GF-D8 (cell line): ENCODE data around the gene TAF8.
A peak's percentile ranks its signal among the peaks of the same experiment; 100 is the strongest.
"Not testable (repeated sequence)": the region's sequence is repeated elsewhere in the genome, so short reads cannot be mapped to it uniquely, and the experiment has no call there.

Experiments used
- DNase-seq: peaks from one replicate; lab custom pipeline; 2025; lab: John Stamatoyannopoulos, UW

The TAF8 gene

DNA sequence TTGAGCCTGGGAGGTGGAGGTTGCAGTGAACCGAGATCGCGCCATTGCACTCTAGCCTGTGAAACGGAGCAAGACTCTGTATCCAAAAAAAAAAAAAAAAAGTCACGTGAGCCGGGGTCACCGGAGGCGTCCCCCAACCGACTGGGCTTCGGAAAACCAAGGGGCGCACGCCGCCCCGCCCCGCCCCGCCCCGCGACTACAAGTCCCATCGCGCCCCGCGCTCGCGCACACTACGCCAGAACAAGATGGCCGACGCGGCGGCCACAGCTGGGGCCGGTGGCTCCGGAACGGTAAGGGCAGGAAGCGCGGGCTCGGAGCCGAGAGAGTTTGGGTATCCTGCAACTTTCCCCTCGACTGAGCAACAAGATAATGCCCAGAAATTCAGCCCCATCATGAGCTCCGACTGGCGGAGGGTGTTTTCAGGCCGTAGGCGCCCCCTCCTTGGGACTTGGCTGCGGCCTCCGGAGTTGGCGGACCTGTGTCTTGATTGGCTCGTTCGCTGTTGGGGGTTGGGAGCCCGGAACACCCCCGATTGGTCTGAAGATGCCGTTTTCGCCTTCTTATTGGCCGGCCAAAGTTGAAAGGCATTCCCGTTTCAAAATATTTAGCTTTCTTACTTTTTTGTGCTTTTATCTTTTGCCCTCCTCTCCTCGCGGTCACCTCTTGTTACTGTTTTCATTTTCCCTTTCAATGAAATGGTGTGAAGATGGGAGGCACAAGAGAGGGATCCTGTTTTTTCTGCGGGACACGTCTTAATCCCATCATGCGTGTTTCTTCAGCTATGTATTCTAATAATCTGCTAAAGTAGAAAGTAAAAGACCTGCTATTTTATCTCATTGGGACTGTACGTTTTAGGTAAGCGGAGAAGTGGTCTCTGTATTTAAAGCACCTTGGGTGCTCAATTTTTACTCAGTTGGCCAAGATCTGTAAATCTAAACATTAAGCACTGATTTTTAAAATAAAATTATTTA lies at the start of gene TAF8:
TAF8 (plus strand) TSS at position 228 of the 971 bp plus-strand sequence; CDS start at position 246, 18 bp downstream.
- DNase-seq = peak; percentile 64

DNA sequence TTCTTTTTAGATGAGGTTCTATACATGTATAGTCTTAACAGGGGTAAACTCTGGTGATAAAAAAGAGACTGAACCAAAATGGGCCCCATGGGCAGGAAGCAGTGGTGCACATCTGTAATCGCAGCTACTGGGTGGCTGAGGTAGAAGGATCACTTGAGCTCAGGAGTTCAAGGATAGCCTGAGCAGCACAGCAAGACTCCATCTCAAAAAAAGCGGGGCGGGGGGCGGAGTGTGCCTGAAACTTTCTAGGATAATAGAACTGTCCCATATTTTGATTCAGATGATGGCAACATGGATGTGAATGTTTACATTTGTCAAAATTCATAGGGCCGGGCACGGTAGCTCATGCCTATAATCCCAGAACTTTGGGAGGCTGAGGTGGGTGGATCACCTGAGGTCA lies 48.8 kb upstream of the TAF8 start:
- DNase-seq = no peak

GRCh38 chr6:42003658-42004057 lies 46.7 kb upstream of the TAF8 start:
- not testable (repeated sequence) for DNase-seq

DNA sequence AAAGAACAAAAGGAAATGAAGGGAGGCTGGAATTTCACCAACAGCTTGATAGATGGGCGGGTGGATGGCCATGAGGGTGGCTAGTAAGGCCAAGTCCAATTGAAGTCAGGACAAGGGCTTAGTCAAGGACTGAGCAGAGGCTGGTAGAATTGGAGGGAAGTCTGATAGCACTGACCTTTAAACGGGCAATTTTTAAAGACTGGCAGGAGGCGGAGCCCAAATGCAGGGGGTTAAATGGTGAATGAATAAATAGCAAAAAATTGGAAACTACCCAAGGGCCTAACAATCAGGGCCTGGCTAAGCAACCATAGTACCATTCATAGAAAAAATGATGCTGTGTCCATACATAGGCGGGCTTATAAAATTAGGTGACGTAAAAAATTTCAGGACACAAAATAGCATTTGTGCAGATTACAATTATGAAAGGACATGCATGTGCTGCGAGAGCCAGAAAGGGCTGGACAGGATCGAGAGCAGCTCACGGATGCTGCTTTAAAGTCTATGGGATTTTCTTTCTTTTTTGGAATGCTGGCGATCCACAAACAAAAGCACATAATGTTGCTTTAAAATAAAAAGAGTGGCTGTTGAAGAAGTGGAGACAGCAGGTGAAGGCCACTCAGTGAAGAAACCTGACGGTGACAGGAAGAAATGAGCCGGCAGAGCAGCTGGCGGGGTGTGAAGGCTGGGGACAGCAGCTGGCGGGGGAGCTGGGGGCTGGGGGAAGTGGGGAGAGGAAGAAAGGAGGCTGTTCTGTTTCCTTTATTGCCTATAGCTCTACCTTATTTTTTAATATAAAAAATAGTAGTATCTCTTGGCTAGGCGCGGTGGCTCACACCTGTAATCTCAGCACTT lies 42.8 kb upstream of the TAF8 start:
- peak; percentile 68 for DNase-seq

DNA sequence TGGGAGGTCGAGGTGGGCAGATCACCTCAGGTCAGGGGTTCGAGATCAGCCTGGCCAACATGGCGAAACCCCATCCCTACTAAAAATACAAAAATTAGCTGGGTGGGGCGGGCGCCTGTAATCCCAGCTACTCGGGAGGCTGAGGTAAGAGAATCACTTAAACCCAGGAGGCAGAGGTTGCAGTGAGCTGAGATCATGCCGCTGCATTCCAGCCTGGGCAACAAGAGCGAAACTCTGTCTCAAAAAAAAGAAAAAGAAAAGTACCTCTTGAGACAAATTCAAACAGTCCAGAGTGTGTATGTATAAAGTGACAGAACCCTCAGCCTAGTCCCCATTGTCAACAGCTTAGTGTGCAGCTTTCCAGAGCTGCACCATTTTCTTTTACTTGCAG lies 42.2 kb upstream of the TAF8 start:
- DNase-seq = not testable (repeated sequence)

- DNase-seq = no peak
Observed at GRCh38 chr6:42009844-42010184, 40.5 kb upstream of the TAF8 start.

DNA sequence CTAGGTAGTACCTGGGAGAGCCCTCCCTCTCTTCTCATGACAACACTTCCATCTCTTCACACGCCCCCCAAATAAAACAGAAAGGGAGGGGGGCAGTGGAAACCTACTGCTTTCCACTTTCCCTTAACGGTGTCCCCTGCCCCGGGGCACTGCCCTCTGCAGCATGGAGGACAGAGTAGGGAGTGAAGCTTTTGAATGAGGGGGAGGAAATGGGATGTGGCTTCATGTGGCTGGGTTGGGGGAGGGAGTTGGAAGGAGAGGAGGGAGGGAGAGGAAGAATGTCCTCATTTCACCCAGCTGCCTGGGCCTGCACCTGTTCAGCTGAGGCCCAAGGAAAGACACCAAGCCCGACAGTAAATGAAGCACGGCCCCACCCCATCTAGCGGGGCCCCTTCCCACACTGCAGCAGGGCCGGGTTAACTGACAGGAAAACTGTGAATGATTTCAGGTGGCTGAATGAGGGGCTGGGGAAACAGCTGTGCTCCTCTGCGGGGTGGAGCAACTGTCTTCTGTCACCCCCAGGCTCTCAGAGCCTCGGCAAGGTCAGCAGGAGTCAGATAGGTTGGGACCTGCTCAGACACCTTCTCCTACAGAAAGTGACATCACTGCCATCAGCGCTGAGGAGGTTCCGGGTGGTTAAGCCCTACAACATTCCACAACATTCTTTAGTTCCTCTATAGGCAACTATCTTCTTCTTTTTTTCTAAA lies 40.0 kb upstream of the TAF8 start:
- peak; percentile 94 for DNase-seq

DNA sequence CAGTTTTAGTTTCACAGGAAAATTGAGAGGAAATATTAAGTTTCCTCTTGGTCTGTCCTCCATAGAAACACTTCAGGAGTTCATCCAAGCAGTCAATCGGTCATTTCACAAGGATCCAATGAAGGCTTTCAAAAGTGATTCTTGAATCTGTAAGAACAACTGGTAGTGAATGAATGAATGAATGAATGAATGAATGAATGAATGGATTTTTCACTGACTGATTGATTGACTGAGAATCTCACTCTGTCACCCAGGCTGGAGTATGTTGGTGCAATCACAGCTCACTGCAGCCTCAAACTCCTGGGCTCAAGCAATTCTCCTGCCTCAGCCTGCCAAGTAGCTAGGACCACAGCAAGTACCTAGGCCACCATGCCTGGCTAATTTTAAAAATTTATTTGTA lies 39.4 kb upstream of the TAF8 start:
- no peak for DNase-seq

- no peak for DNase-seq
Observed at GRCh38 chr6:42012501-42013133, 37.7 kb upstream of the TAF8 start.

- no peak for DNase-seq
Observed at GRCh38 chr6:42013134-42013516, 37.2 kb upstream of the TAF8 start.

DNA sequence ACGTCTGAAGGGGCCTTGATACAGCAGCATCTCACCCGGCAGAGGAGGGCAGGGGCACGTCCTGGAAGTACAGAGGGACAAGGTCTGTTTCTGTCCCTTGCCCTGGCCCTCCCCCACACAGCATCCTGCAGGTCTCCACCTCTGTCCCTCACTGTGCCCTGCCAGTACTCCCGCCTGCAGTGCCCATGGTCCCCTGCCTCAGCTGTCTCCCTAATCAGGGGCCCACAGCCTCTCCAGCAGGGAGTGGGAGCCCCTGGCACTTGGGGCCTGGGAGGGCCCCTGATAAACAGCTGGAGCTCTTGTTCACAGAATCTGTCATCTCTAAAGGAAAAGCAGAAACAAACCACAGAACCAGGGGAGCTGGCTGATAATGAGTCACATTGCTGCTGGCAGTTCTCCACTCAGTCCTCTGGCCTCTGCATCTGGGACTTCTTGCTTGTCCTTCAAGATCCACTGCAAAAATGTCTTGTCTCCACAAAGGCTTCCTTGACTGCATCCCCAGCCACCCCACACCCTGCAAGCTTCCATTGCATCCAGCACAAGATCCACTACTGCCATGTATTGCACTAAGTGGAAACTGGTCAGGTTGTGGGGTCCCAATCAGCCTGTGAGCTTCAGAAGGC lies 33.2 kb upstream of the TAF8 start:
- DNase-seq = peak; percentile 50

DNA sequence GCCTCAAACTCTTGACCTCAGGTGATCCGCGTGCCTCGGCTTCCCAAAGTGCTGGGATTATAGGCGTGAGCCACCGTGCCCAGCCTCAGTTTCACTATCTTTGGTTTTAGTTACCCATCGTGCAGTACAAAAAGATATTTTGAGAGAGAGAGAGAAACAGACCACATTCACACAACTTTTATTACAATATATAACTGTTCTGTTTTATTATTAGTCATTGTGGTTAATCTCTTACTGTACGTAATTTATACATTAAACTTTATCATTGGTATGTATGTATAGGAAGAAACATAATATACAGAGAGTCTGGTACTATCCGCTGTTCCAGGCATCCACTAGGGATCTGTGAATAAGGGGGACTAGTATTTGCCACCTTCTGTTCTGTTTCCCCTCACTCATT lies 29.4 kb upstream of the TAF8 start:
- DNase-seq = no peak

DNA sequence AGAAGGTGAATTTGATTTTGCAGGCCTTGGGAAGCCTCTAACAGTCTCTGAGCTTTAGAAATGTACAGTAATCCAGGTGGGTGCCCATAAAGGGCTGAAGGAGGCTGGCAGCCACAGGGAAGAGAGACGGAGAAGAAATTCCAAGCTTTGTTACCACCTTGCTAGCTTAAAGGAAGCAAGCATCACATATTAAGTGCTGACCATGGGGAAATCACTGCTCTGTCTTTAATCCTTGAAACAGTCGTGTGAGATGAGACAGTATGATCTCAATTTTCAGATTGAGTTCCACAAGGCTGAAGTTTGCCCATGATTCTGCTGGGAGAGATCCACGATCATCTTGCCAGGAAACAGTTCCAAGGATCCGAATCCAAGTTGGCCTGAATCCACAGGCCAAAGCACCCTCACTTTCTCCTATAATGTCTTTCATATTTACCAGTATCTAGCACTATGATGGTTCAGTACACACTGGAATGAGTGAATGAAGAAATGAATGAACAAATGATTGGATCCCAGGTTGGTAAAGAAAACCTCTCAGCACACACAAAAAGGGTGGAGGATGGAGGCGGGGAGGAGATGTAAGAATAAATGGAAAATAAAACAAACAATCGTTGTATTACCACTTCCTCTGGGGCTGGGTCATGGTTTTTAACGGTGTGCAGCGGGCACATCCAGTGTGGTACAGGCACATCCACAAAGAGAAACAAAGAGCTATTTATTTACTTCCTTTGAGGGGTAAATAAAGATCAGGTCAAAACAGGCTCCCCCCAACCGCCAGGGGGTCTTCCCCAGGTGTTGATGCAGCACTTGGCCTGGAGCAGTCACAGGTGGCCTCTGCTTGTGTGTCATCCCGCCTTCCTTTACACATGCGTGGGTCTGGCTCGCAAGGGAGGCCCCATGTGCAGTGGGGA lies 28.2 kb upstream of the TAF8 start:
- no peak for DNase-seq

- no peak for DNase-seq
Observed at GRCh38 chr6:42022755-42023384, 27.5 kb upstream of the TAF8 start.

DNA sequence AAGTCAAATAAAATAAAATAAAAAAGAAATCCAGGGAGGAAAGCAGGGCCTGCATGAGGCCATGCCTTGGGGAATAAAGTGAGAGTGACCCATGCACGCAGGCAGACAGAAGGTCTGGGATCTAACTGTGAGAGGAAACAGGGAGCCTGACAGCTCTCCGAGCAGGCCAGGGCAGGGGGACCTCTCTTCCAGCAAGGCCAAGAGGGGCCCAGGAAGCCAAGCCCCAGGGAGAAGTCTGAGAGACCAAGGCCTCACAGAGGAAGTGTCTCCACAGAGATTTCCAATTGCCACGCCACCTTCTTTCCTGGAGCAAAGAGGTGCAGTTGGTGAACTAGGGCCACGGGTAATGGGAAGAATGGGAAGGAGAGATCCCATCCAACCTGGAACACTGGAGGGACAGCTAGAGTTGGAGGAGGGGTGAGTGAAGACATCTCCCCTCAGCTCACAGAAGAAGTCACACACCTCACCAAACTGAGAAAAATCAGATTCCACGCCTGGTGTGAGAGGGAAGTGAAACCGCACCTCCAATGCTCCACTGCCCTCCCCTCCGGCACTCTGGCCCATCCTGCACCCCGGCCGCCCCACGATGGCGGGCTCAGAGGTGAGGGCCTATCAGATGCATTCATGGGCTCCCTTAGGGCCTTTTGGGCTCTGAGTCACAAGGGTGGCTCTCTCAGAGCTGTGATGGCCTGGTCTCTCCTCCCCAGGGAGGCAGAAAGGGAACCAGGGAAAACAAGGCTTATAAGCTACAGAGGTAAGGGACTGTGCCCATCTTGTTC lies 25.1 kb upstream of the TAF8 start:
- no peak for DNase-seq

DNA sequence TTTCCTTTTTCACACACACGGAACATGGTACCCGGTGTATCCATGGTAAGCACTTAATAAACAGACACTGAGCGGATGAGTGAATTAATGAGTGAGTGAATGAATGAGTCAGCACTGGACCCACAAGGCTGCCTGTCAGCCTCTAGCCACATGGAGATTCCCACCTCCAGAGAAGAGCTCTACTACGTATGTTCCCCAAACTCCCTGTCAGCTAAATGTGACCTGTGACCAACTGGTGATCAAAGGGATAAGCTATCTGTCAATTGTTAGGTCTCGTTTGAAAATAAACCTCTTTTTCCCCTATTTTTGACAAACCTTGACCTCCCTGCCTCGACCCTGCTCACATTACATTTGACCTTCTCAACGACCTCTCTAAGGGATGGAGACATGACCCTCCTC lies 24.5 kb upstream of the TAF8 start:
- no peak for DNase-seq

GRCh38 chr6:42026540-42026939 lies 23.8 kb upstream of the TAF8 start:
- no peak for DNase-seq

GRCh38 chr6:42028234-42029061 lies 21.9 kb upstream of the TAF8 start:
- peak; percentile 99 for DNase-seq
